Upper lobe of left lung (tissue), 6 donors: Measurements from ENCODE around the gene SRPK2. TPM values are rescaled to one million over a fixed set of nuclear protein-coding genes. Genes with fewer than 3 reads are reported as not detected.

ENCODE experiments used
- ATAC-seq, 2 donors: fragments of 200-7000 bp; cut with Tn5 transposase; one replicate each; pipeline ENCODE4 v1.9.1; 2022; ENCODE audit warnings: mild to moderate bottlenecking in 2 of 2, moderate library complexity in 2 of 2; ENCODE audit not compliant: low FRiP score in 2 of 2
- DNase-seq, 2 donors: peaks; one replicate each; pipeline ENCODE4 v3.0.0-alpha.2; 2019 to 2020
- H3K27ac ChIP-seq, 4 donors: fragments of 200-600 bp; sonication (generic); one replicate each; pipeline ENCODE4 v1.5.1; 2016 to 2019
- H3K27me3 ChIP-seq, 4 donors: fragments of 200-600 bp; sonication (generic); one replicate each; pipeline ENCODE4 v1.5.1; 2017 to 2019
- H3K36me3 ChIP-seq, 4 donors: fragments of 200-600 bp; sonication (generic); one replicate each; pipeline ENCODE4 v1.5.1; 2016 to 2019
- H3K4me1 ChIP-seq, 4 donors: fragments of 200-600 bp; sonication (generic); one replicate each; pipeline ENCODE4 v1.5.1; 2018 to 2019
- H3K4me3 ChIP-seq, 4 donors: fragments of 200-600 bp; sonication (generic); one replicate each; pipeline ENCODE4 v1.5.1; 2017 to 2019; ENCODE audit warnings: mild to moderate bottlenecking in 2 of 4, moderate library complexity in 1 of 4
- H3K9me3 ChIP-seq, 4 donors: fragments of 200-600 bp; sonication (generic); one replicate each; pipeline ENCODE4 v1.5.1; 2018 to 2019
- CTCF ChIP-seq, 6 experiments: fragments of 450-650 bp in 4 of 6; fragments of 200-600 bp in 2 of 6; sonication (generic) in 2 of 6; IDR thresholded peaks; one replicate each; pipeline ENCODE4 v1.5.1; 2016 to 2019; ENCODE audit warnings: antibody characterized with exemption in 6 of 6
- EP300 ChIP-seq, 4 donors: sonication (generic); formaldehyde crosslinking; IDR thresholded peaks; one replicate each; pipeline ENCODE4 v1.5.1; 2017; ENCODE audit warnings: antibody characterized with exemption in 4 of 4, control low read depth in 2 of 4
- POLR2A ChIP-seq, 4 donors: fragments of 450-650 bp; IDR thresholded peaks; one replicate each; pipeline ENCODE4 v1.5.1; 2016 to 2017; ENCODE audit warnings: antibody characterized with exemption in 4 of 4, mild to moderate bottlenecking in 2 of 4
- POLR2AphosphoS5 ChIP-seq, 2 donors: sonication (generic); formaldehyde crosslinking; IDR thresholded peaks; one replicate each; pipeline ENCODE4 v1.5.1; 2017; ENCODE audit warnings: antibody characterized with exemption in 2 of 2
- WGBS, 2 donors: methylation state at CpG; one replicate each; pipeline ENCODE4 v1.1.5; 2017 to 2018; 5-methylcytosine and 5-hydroxymethylcytosine counted together
- total RNA-seq, 6 donors: library from RNA; depleted of rRNA in 4 of 6; stranded (reverse); fragments of >200 nt in 4 of 6; gene quantifications; one replicate each; pipeline versions ENCODE4 v1.1.0 to v1.2.1, GENCODE V29; 2016 to 2021
- donor health status: DM: no; HTN: no; CAD: no; lungs with moderate emphysema.
- donor health status: DM: no; HTN: yes; CAD: no; lungs with severe emphysema.

The SRPK2 gene
- total RNA-seq, 6 donors from 2014 or later = 29.6 to 55.6 (median 45.6) TPM

- 89 to 97% methylated on average over 4 to 5 of the region's 5 CpGs for WGBS, 2 donors
- Histone ChIP-seq H3K9me3 (no peaks in the 10 kb centered on the region), H3K27me3 (no peaks in the 10 kb centered on the region), H3K36me3 (peaks cover 3 to 50% (median 29%) of the 10 kb centered on the region in 4 donors), H3K4me1 (no peaks in the 10 kb centered on the region), H3K4me3 (no peak overlapping the region), H3K27ac (no peak overlapping the region)
- TF ChIP-seq EP300 (IDR thresholded peaks at IDR 0.05) (no peak), POLR2AphosphoS5 (IDR thresholded peaks at IDR 0.05) (no peak), POLR2A (IDR thresholded peaks at IDR 0.05) (no peak), CTCF (IDR thresholded peaks at IDR 0.05) (no peak)
- no peak for ATAC-seq
- no peak for DNase-seq
Observed at GRCh38 chr7:105130048-105130447, 258.7 kb downstream of the SRPK2 start.

GRCh38 chr7:105127179-105127578 lies 261.5 kb downstream of the SRPK2 start:
- Histone ChIP-seq H3K4me1 (peaks cover 0 to 7% (median 0%) of the 10 kb centered on the region in 4 donors), H3K36me3 (peaks cover 0 to 44% (median 20%) of the 10 kb centered on the region in 4 donors), H3K4me3 (no peak overlapping the region), H3K9me3 (no peaks in the 10 kb centered on the region), H3K27me3 (no peaks in the 10 kb centered on the region), H3K27ac (no peak overlapping the region)
- 82 to 89% methylated on average over 8 of the region's 8 CpGs for WGBS, 2 donors
- TF ChIP-seq POLR2AphosphoS5 (IDR thresholded peaks at IDR 0.05) = no peak
- no peak for TF ChIP-seq POLR2A (IDR thresholded peaks at IDR 0.05)
- no peak for TF ChIP-seq EP300 (IDR thresholded peaks at IDR 0.05)
- no peak for TF ChIP-seq CTCF (IDR thresholded peaks at IDR 0.05)
- ATAC-seq (no peak), DNase-seq (no peak)

GRCh38 chr7:105126436-105126975 lies 262.2 kb downstream of the SRPK2 start:
- DNase-seq (no peak), ATAC-seq (no peak)
- no peaks in the 10 kb centered on the region for H3K27me3 ChIP-seq
- no peak overlapping the region for H3K4me3 ChIP-seq
- 97% methylated on average over 3 to 4 of the region's 4 CpGs for WGBS, 2 donors
- no peak overlapping the region for H3K27ac ChIP-seq
- H3K36me3 ChIP-seq = peaks cover 0 to 37% (median 15%) of the 10 kb centered on the region in 4 donors
- no peaks in the 10 kb centered on the region for H3K9me3 ChIP-seq
- H3K4me1 ChIP-seq = peaks cover 0 to 7% (median 0%) of the 10 kb centered on the region in 4 donors
- TF ChIP-seq POLR2A (IDR thresholded peaks at IDR 0.05) = no peak
- TF ChIP-seq POLR2AphosphoS5 (IDR thresholded peaks at IDR 0.05) = no peak
- TF ChIP-seq EP300 (IDR thresholded peaks at IDR 0.05) = no peak
- no peak for TF ChIP-seq CTCF (IDR thresholded peaks at IDR 0.05)

GRCh38 chr7:105125745-105126144 lies 263.0 kb downstream of the SRPK2 start:
- Histone ChIP-seq H3K27me3 (no peaks in the 10 kb centered on the region), H3K9me3 (no peaks in the 10 kb centered on the region), H3K4me3 (no peak overlapping the region), H3K27ac (no peak overlapping the region), H3K36me3 (peaks cover 0 to 32% (median 15%) of the 10 kb centered on the region in 4 donors), H3K4me1 (peaks cover 0 to 7% (median 0%) of the 10 kb centered on the region in 4 donors)
- no peak for ATAC-seq
- DNase-seq = no peak
- no peak for TF ChIP-seq POLR2A (IDR thresholded peaks at IDR 0.05)
- TF ChIP-seq CTCF (IDR thresholded peaks at IDR 0.05) = no peak
- TF ChIP-seq EP300 (IDR thresholded peaks at IDR 0.05) = no peak
- TF ChIP-seq POLR2AphosphoS5 (IDR thresholded peaks at IDR 0.05) = no peak
- WGBS, 2 donors = 94 to 95% methylated on average over 11 to 12 of the region's 12 CpGs

GRCh38 chr7:105122619-105123018 lies 266.1 kb downstream of the SRPK2 start:
- Histone ChIP-seq H3K27ac (no peak overlapping the region), H3K9me3 (no peaks in the 10 kb centered on the region), H3K4me1 (peaks cover 0 to 7% (median 0%) of the 10 kb centered on the region in 4 donors), H3K36me3 (peaks cover 0 to 20% (median 13%) of the 10 kb centered on the region in 4 donors), H3K4me3 (no peak overlapping the region), H3K27me3 (no peaks in the 10 kb centered on the region)
- WGBS, 2 donors = 72 to 77% methylated on average over 8 of the region's 8 CpGs
- no peak for ATAC-seq
- DNase-seq = no peak
- no peak for TF ChIP-seq EP300 (IDR thresholded peaks at IDR 0.05)
- TF ChIP-seq POLR2AphosphoS5 (IDR thresholded peaks at IDR 0.05) = no peak
- TF ChIP-seq CTCF (IDR thresholded peaks at IDR 0.05) = no peak
- no peak for TF ChIP-seq POLR2A (IDR thresholded peaks at IDR 0.05)
